T-cell (primary cell): ENCODE results near the gene ZNF507. TPM values are rescaled to one million over a fixed set of nuclear protein-coding genes. Genes with fewer than 3 reads are reported as not detected.
A peak's percentile ranks its signal among the peaks of the same experiment; 100 is the strongest.
"Not testable (repeated sequence)": the region's sequence is repeated elsewhere in the genome, so short reads cannot be mapped to it uniquely, and the experiment has no call there.

Source experiments
- ATAC-seq, 4 experiments: fragments of 200-7000 bp in 3 of 4; fragments of 150-1000 bp in 1 of 4; cut with Tn5 transposase; replicated peaks in 1 of 4; 1 replicate in 3 of 4; 2 replicates in 1 of 4; pipeline ENCODE4 v1.10.0; 2021; ENCODE audit warnings: moderate library complexity in 3 of 4, mild to moderate bottlenecking in 2 of 4, moderate number of reproducible peaks in 1 of 4
- CTCF ChIA-PET, 2 donors: fragments of 300-600 bp; sonication (Branson Sonifier 250); formaldehyde crosslinking; loops; one replicate each; lab custom pipeline; 2022; ENCODE audit warnings: antibody characterized with exemption in 2 of 2; lab: Charles Lee
- POLR2A ChIA-PET, 2 donors: fragments of 300-600 bp; sonication (Branson Sonifier 250); formaldehyde crosslinking; loops; one replicate each; lab custom pipeline; 2022; ENCODE audit warnings: antibody characterized with exemption in 2 of 2; lab: Charles Lee
- DNase-seq, 35 experiments: peaks; one replicate each; pipeline versions ENCODE4 v3.0.0 to v3.0.0-alpha.2; 2013 to 2023
- H3K27ac ChIP-seq: one replicate; pipeline ENCODE4 v1.5.1; 2013; ENCODE audit warnings: low read length
- H3K27me3 ChIP-seq, 2 experiments: replicated peaks in 1 of 2; 1 replicate in 1 of 2; 2 replicates in 1 of 2; pipeline versions ENCODE4 v1.6.1 to v1.7.0; 2013; ENCODE audit warnings: low read length in 1 of 2, mixed read lengths in 1 of 2; ENCODE audit not compliant: control insufficient read depth in 2 of 2, insufficient read depth in 2 of 2; ENCODE audit errors: extremely low read depth in 1 of 2
- H3K36me3 ChIP-seq, 2 donors: 1 replicate in 1 of 2; 2 replicates in 1 of 2; pipeline versions ENCODE4 v1.6.1 to v1.7.0; 2013; ENCODE audit warnings: low read length in 1 of 2; ENCODE audit not compliant: control insufficient read depth in 2 of 2, insufficient read depth in 1 of 2; ENCODE audit errors: extremely low read depth in 1 of 2
- H3K4me1 ChIP-seq, 2 experiments: 1 replicate in 1 of 2; 2 replicates in 1 of 2; pipeline versions ENCODE4 v1.6.1 to v1.7.0; 2013; ENCODE audit warnings: low read length in 2 of 2, mixed read lengths in 1 of 2; ENCODE audit not compliant: insufficient read depth in 2 of 2, control insufficient read depth in 1 of 2; ENCODE audit errors: extremely low read depth in 1 of 2
- H3K4me3 ChIP-seq, 2 donors: 1 replicate in 1 of 2; 2 replicates in 1 of 2; pipeline versions ENCODE4 v1.5.1 to v1.7.0; 2013; ENCODE audit warnings: mild to moderate bottlenecking in 2 of 2, low read length in 1 of 2, moderate library complexity in 1 of 2; ENCODE audit not compliant: control insufficient read depth in 1 of 2; ENCODE audit errors: extremely low read depth in 1 of 2
- H3K9me3 ChIP-seq: 2 replicates; pipeline ENCODE4 v1.7.0; 2013
- H3K27ac Mint-ChIP-seq, 2 donors: one replicate each; pipeline ENCODE4 v1.8.0; 2020 to 2021; ENCODE audit warnings: mild to moderate bottlenecking in 2 of 2, mixed read lengths in 2 of 2
- H3K27me3 Mint-ChIP-seq, 2 donors: one replicate each; pipeline ENCODE4 v1.8.0; 2021 to 2022; ENCODE audit warnings: mixed read lengths in 2 of 2
- H3K36me3 Mint-ChIP-seq: one replicate; pipeline ENCODE4 v1.8.0; 2021; ENCODE audit warnings: mixed read lengths
- H3K4me1 Mint-ChIP-seq, 3 donors: one replicate each; pipeline ENCODE4 v1.8.0; 2020 to 2022; ENCODE audit warnings: mixed read lengths in 3 of 3, mild to moderate bottlenecking in 1 of 3
- H3K4me3 Mint-ChIP-seq, 3 donors: one replicate each; pipeline ENCODE4 v1.8.0; 2020 to 2022; ENCODE audit warnings: mild to moderate bottlenecking in 3 of 3, mixed read lengths in 3 of 3, moderate library complexity in 3 of 3
- H3K9me3 Mint-ChIP-seq, 3 donors: one replicate each; pipeline ENCODE4 v1.8.0; 2020 to 2022; ENCODE audit warnings: mixed read lengths in 3 of 3
- WGBS: methylation state at CpG from one replicate; pipeline ENCODE4 v1.1.5; 2013; ENCODE audit warnings: missing lambda C conversion rate; ENCODE audit not compliant: insufficient coverage; 5-methylcytosine and 5-hydroxymethylcytosine counted together
- total RNA-seq, 35 experiments: library from RNA in 6 of 35; stranded (reverse) in 6 of 35; fragments of 120-200 nt in 1 of 35; gene quantifications; one replicate each; pipeline versions ENCODE4 v1.2.1 to v1.2.4 and lab custom pipeline; 2013 to 2026

The ZNF507 gene
- total RNA-seq, 5 donors from 2014 or later (not counting 1 experiment from before 2014, with no cell fraction given), result 32.6 to 38.2 (median 35.9) TPM

DNA sequence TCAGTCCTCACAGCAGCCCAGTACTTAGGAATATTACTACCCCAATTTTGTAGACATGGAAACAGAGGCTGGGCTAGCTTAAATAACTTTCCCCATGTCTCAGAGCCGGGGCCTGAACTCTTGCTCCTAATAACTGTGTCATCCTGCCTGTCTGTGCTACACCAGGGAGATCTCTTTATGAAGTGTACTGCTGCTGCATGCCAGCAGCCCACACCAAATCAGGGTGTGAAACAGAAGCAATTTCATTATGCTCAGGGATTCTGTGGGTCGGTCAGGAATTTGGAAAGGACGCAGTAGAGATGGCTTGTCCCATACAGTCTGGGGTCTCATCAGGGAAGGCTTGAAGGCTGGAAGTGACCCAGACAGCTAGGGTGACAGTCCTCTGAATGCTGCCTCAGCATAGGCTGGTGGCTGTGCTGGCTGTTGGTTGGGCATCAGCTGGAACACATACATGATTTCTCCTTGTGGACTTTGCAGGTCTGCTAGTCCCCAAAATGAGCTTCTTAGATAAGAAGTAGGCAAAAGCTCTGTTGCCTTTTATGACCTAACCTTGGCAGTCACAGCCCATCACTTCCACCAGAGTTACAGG lies 22.6 kb downstream of the ZNF507 start:
- no peaks in the 10 kb centered on the region for H3K27me3 ChIP-seq
- H3K27ac ChIP-seq, result no peak overlapping the region
- CTCF ChIA-PET, result no interaction called here
- no peaks in the 10 kb centered on the region for H3K4me1 ChIP-seq
- no peaks in the 10 kb centered on the region for H3K9me3 ChIP-seq
- Mint-ChIP-seq H3K9me3 (peaks cover 0 to 4% (median 0%) of the 10 kb centered on the region in 3 donors), H3K27ac (peak overlapping the region; percentile 17 to 23), H3K4me3 (no peak overlapping the region), H3K27me3 (no peaks in the 10 kb centered on the region), H3K36me3 (peaks cover 83% of the 10 kb centered on the region), H3K4me1 (peaks cover 58 to 66% (median 62%) of the 10 kb centered on the region in 3 donors)
- no peak overlapping the region for H3K4me3 ChIP-seq
- DNase-seq, result no peak
- WGBS, result 96% methylated on average over 2 of the region's 3 CpGs
- ATAC-seq, result no peak
- peaks cover 14 to 69% of the 10 kb centered on the region in 2 donors for H3K36me3 ChIP-seq
- POLR2A ChIA-PET, result no interaction called here

DNA sequence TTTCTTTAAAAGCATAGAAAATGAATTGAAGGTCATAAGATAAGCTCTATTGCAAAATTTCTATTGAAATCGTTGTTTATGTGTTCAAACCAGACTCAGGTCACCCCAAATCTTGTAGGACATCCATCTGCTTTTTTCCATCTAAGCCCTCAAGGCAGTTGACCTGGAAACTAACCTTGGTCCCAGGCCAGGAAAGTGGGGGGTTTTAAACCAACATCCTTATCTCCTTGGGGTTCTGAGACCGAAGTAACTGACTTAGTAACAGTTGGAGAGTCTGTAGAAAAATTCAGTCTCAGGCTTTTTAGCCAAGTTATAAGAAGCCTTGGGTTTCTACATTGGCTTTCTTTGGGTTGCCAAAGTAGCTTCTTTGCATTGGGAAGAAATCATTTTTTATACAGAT lies 23.4 kb downstream of the ZNF507 start:
- H3K36me3 ChIP-seq, result peaks cover 9 to 69% of the 10 kb centered on the region in 2 donors
- H3K27me3 Mint-ChIP-seq, result no peaks in the 10 kb centered on the region

DNA sequence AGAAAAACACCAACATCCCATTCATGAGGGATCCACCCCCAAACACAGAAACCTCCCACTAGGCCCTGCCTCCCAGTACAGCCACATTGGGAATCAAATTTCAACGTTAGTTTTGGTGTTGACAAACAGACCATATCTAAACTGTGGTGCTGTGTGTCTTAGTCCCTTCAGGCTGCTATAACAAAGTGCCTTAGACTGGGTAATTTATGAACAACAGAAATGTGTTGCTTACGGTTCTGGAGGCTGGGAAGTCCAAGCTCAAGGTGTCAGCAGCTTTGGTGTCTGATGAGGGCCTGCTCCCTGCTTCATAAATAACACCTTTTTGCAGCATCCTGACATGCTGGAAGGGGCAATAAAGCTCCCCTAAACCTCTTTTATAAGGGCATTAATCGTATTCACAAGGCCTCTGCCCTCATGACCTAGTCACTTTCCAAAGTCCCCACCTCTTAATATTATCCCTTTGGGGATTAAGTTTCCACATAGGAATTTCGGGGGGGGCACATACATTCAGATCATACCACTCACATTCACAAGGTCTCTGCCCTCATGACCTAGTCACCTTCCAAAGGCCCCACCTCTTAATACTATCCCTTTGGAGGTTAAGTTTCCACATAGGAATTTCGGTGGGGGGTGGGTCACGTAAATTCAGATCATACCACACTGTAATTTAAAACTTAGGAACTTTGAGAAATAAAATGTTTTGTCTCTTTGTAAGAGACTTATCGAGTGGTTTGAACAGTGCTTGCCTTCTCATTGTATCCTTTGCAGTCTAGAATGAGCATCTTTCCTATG lies 27.5 kb downstream of the ZNF507 start:
- Histone ChIP-seq H3K36me3 (peaks cover 9 to 62% of the 10 kb centered on the region in 2 donors), H3K27ac (no peak overlapping the region), H3K27me3 (no peaks in the 10 kb centered on the region), H3K9me3 (no peaks in the 10 kb centered on the region), H3K4me3 (no peak overlapping the region), H3K4me1 (no peaks in the 10 kb centered on the region)
- no peak for DNase-seq
- ChIA-PET POLR2A (no interaction called here), CTCF (no interaction called here)
- Mint-ChIP-seq H3K9me3 (peaks cover 0 to 4% (median 0%) of the 10 kb centered on the region in 3 donors), H3K4me1 (peaks cover 17 to 19% (median 18%) of the 10 kb centered on the region in 3 donors), H3K27ac (no peak overlapping the region), H3K4me3 (no peak overlapping the region), H3K27me3 (no peaks in the 10 kb centered on the region), H3K36me3 (peaks cover 63% of the 10 kb centered on the region)
- 80% methylated on average over 1 of the region's 7 CpGs for WGBS
- ATAC-seq, result no peak

More for the DNA sequence above, 23.4 kb downstream of the ZNF507 start:
- CTCF ChIA-PET, result no interaction called here
- Histone ChIP-seq H3K27ac (no peak overlapping the region), H3K4me1 (no peaks in the 10 kb centered on the region), H3K27me3 (no peaks in the 10 kb centered on the region), H3K4me3 (no peak overlapping the region), H3K9me3 (no peaks in the 10 kb centered on the region)
- Mint-ChIP-seq H3K27ac (no peak overlapping the region), H3K4me1 (peaks cover 50 to 59% (median 58%) of the 10 kb centered on the region in 3 donors), H3K36me3 (peaks cover 84% of the 10 kb centered on the region), H3K9me3 (peaks cover 0 to 4% (median 0%) of the 10 kb centered on the region in 3 donors), H3K4me3 (no peak overlapping the region)
- no peak for ATAC-seq
- no peak for DNase-seq
- no CpG with 5 or more reads among the region's 2 CpGs for WGBS
- POLR2A ChIA-PET, result no interaction called here

DNA sequence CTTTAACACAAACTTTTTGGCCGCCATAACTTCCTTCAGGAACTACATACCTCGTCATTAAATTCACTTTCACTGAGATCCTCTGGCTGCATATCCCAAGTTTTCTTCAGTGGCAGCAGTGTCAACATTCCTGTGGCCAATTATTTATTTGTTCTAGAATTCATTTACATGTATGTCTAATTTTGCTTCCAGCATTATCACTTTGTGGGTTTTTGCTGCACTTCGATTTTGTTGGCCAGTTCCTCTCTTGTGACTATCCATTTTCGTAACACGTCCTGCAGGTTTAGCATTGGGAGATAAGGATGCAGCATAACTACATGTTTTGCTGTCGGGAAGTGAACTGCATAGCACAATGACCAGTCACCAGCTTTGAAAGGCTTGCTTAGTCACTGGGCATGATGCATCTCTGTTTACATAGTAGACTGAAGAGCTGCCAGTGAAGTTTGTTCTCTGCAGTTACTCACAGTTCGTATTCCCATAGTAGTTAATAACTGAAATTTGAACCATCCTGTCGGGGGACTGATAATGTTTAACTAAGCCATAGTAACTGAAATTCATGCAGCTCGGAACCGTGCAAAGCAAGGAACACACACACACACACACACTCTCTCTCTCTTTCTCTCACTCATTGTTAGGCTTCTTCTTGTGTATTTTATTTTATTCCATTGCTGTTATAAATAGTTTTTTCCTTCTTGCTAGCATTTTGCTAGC lies 28.3 kb downstream of the ZNF507 start:
- Mint-ChIP-seq H3K27me3 (no peaks in the 10 kb centered on the region), H3K27ac (no peak overlapping the region), H3K36me3 (peaks cover 62% of the 10 kb centered on the region), H3K4me1 (peaks cover 9 to 11% (median 11%) of the 10 kb centered on the region in 3 donors), H3K9me3 (peaks cover 0 to 4% (median 0%) of the 10 kb centered on the region in 3 donors), H3K4me3 (no peak overlapping the region)
- Histone ChIP-seq H3K27me3 (no peaks in the 10 kb centered on the region), H3K9me3 (no peaks in the 10 kb centered on the region), H3K4me1 (no peaks in the 10 kb centered on the region), H3K27ac (no peak overlapping the region), H3K4me3 (no peak overlapping the region), H3K36me3 (peaks cover 7 to 66% of the 10 kb centered on the region in 2 donors)
- ChIA-PET CTCF (no interaction called here), POLR2A (no interaction called here)
- 100% methylated on average over 6 of the region's 10 CpGs for WGBS
- no peak for ATAC-seq
- DNase-seq, result no peak

GRCh38 chr19:32374362-32374761 lies 29.0 kb downstream of the ZNF507 start:
- ATAC-seq, H3K27ac Mint-ChIP-seq, DNase-seq, H3K4me1 Mint-ChIP-seq, H3K9me3 ChIP-seq, H3K27me3 ChIP-seq, H3K4me3 ChIP-seq, H3K27ac ChIP-seq, H3K27me3 Mint-ChIP-seq, H3K4me3 Mint-ChIP-seq, H3K9me3 Mint-ChIP-seq, H3K4me1 ChIP-seq: not testable (repeated sequence)
- peaks cover 7 to 64% of the 10 kb centered on the region in 2 donors for H3K36me3 ChIP-seq
- CTCF ChIA-PET, result interaction anchor here in 1 of 2 donors (1.0 kb wide), 1 partner anchor 8 kb away, joined by 3 read pairs; no protein-coding TSS in a partner anchor
- WGBS, result 100% methylated on average over 2 of the region's 3 CpGs
- H3K36me3 Mint-ChIP-seq, result peaks cover 59% of the 10 kb centered on the region
- POLR2A ChIA-PET, result interaction anchor here in 1 of 2 donors (0.6 kb wide), 1 partner anchor 20 kb away, joined by 3 read pairs; no protein-coding TSS in a partner anchor

GRCh38 chr19:32377088-32377487 lies 31.7 kb downstream of the ZNF507 start:
- POLR2A ChIA-PET, H3K4me3 Mint-ChIP-seq, H3K4me3 ChIP-seq, H3K9me3 Mint-ChIP-seq, H3K4me1 ChIP-seq, DNase-seq, H3K27ac ChIP-seq, H3K4me1 Mint-ChIP-seq, H3K27me3 ChIP-seq, H3K27ac Mint-ChIP-seq, H3K27me3 Mint-ChIP-seq, ATAC-seq, CTCF ChIA-PET, H3K9me3 ChIP-seq: not testable (repeated sequence)
- WGBS, result 95% methylated on average over 5 of the region's 9 CpGs
- peaks cover 7 to 67% of the 10 kb centered on the region in 2 donors for H3K36me3 ChIP-seq
- peaks cover 54% of the 10 kb centered on the region for H3K36me3 Mint-ChIP-seq
